GM12878 (cell line): ENCODE measurements around the gene COL9A2.

Source experiments
- BCLAF1 ChIP-seq: fragments of 450-650 bp; IDR thresholded peaks from 2 replicates; pipeline ENCODE4 v1.6.1; 2017; ENCODE audit warnings: antibody characterized with exemption, mild to moderate bottlenecking, moderate library complexity
- CHD4 ChIP-seq: fragments of 200-600 bp; sonication (generic); IDR thresholded peaks from 2 replicates; pipeline ENCODE4 v1.6.1; 2016; ENCODE audit warnings: mild to moderate bottlenecking
- EZH2 ChIP-seq: IDR thresholded peaks from 2 replicates; pipeline ENCODE4 v1.6.1; 2012; ENCODE audit warnings: low read depth, mild to moderate bottlenecking, control low read depth, inconsistent platforms, low read length, borderline replicate concordance; ENCODE audit not compliant: control insufficient read depth
- FOS ChIP-seq: IDR thresholded peaks from 3 replicates; pipeline ENCODE4 v1.6.1; 2011; ENCODE audit warnings: borderline replicate concordance; ENCODE audit not compliant: insufficient read length; ENCODE audit errors: extremely low read depth
- POLR2A ChIP-seq: IDR thresholded peaks from 2 replicates; pipeline ENCODE4 v1.6.1; 2011; ENCODE audit warnings: low read depth, mild to moderate bottlenecking, low read length
- RAD21 ChIP-seq: IDR thresholded peaks from 2 replicates; pipeline ENCODE4 v1.6.1; 2011; ENCODE audit warnings: mild to moderate bottlenecking, low read depth, low read length, moderate library complexity; ENCODE audit not compliant: insufficient read depth
- ZNF592 ChIP-seq: fragments of 450-650 bp; IDR thresholded peaks from 2 replicates; pipeline ENCODE4 v1.6.1; 2017; ENCODE audit warnings: mild to moderate bottlenecking, moderate library complexity
- TF ChIP-seq, protein P1 (sequence below), 3 experiments: IDR thresholded peaks in 2 of 3; conservative IDR thresholded peaks in 1 of 3; 2 replicates each; pipeline ENCODE4 v1.5.1; 2011; ENCODE audit warnings: low read depth in 3 of 3, low read length in 3 of 3, mild to moderate bottlenecking in 3 of 3, control low read depth in 2 of 3, moderate library complexity in 2 of 3, inconsistent platforms in 1 of 3, mixed read lengths in 1 of 3; ENCODE audit not compliant: control insufficient read depth in 2 of 3, insufficient read depth in 1 of 3; ENCODE audit errors: extremely low read depth in 1 of 3

- TF ChIP-seq POLR2A, result no peak
- TF ChIP-seq, protein P1, sequence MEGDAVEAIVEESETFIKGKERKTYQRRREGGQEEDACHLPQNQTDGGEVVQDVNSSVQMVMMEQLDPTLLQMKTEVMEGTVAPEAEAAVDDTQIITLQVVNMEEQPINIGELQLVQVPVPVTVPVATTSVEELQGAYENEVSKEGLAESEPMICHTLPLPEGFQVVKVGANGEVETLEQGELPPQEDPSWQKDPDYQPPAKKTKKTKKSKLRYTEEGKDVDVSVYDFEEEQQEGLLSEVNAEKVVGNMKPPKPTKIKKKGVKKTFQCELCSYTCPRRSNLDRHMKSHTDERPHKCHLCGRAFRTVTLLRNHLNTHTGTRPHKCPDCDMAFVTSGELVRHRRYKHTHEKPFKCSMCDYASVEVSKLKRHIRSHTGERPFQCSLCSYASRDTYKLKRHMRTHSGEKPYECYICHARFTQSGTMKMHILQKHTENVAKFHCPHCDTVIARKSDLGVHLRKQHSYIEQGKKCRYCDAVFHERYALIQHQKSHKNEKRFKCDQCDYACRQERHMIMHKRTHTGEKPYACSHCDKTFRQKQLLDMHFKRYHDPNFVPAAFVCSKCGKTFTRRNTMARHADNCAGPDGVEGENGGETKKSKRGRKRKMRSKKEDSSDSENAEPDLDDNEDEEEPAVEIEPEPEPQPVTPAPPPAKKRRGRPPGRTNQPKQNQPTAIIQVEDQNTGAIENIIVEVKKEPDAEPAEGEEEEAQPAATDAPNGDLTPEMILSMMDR (IDR thresholded peaks at IDR 0.05 in 2 of 3, conservative IDR thresholded peaks at IDR 0.05 in 1 of 3; ENCODE audit: control insufficient read depth in 2 of 3, extremely low read depth in 1 of 3, insufficient read depth in 1 of 3, low read depth in 3 of 3, low read length in 3 of 3), result no peak
- no peak for TF ChIP-seq CHD4
- no peak for TF ChIP-seq EZH2
- no peak for TF ChIP-seq FOS
- no peak for TF ChIP-seq ZNF592
- TF ChIP-seq BCLAF1, result no peak
- TF ChIP-seq RAD21, result no peak
Measured at GRCh38 chr1:40352126-40352525, 35.0 kb upstream of the COL9A2 start.
